ENCODE data around the gene RAB1B.
"Not testable (repeated sequence)": the region's sequence is repeated elsewhere in the genome, so short reads cannot be mapped to it uniquely, and the experiment has no call there.

- TF ChIP-seq, protein P1, sequence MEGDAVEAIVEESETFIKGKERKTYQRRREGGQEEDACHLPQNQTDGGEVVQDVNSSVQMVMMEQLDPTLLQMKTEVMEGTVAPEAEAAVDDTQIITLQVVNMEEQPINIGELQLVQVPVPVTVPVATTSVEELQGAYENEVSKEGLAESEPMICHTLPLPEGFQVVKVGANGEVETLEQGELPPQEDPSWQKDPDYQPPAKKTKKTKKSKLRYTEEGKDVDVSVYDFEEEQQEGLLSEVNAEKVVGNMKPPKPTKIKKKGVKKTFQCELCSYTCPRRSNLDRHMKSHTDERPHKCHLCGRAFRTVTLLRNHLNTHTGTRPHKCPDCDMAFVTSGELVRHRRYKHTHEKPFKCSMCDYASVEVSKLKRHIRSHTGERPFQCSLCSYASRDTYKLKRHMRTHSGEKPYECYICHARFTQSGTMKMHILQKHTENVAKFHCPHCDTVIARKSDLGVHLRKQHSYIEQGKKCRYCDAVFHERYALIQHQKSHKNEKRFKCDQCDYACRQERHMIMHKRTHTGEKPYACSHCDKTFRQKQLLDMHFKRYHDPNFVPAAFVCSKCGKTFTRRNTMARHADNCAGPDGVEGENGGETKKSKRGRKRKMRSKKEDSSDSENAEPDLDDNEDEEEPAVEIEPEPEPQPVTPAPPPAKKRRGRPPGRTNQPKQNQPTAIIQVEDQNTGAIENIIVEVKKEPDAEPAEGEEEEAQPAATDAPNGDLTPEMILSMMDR (conservative IDR thresholded peaks at IDR 0.05) = not testable (repeated sequence)
- not testable (repeated sequence) for TF ChIP-seq ZFX (IDR thresholded peaks at IDR 0.05)
Measured at GRCh38 chr11:66310803-66311440, 42.5 kb downstream of the RAB1B start.
